ENCODE data around the gene PRL. TPM values are rescaled to one million over a fixed set of nuclear protein-coding genes. Genes with fewer than 3 reads are reported as not detected.

Gene PRL
- total RNA-seq: not detected

GRCh38 chr6:22296936-22297335, at the start of gene PRL:
TSS of gene PRL (minus strand) at chr6:22297036. CDS start at chr6:22296982, 54 bp downstream.
- H3K9me3 Mint-ChIP-seq: no peaks in the 10 kb centered on the region
- no peaks in the 10 kb centered on the region for H3K36me3 Mint-ChIP-seq
- ATAC-seq: no peak
- no peak within 1 kb of the TSS for H3K27ac Mint-ChIP-seq
- no peak for DNase-seq (ENCODE audit: low spot score in 2 of 2)

- H3K36me3 Mint-ChIP-seq: peaks cover 0 to under 1% of the 10 kb centered on the region in 2 donors
- no peak for DNase-seq (ENCODE audit: low spot score in 2 of 2)
These were observed 47.0 kb upstream of the PRL start for GRCh38 chr6:22343864-22344263.

GRCh38 chr6:22334778-22335177, 37.9 kb upstream of the PRL start:
- peaks cover 0 to 3% of the 10 kb centered on the region in 2 donors for H3K9me3 Mint-ChIP-seq
- DNase-seq (ENCODE audit: low spot score in 2 of 2) (no peak), ATAC-seq (no peak)
- H3K27ac Mint-ChIP-seq: no peak overlapping the region
- H3K36me3 Mint-ChIP-seq: no peaks in the 10 kb centered on the region

More at GRCh38 chr6:22343864-22344263, 47.0 kb upstream of the PRL start:
- H3K9me3 Mint-ChIP-seq: peaks cover 8 to 13% of the 10 kb centered on the region in 2 donors
- no peak overlapping the region for H3K27ac Mint-ChIP-seq
- ATAC-seq: no peak

- Mint-ChIP-seq H3K27ac (no peak overlapping the region), H3K36me3 (no peaks in the 10 kb centered on the region), H3K9me3 (peaks cover 0 to 3% of the 10 kb centered on the region in 2 donors)
- ATAC-seq (no peak), DNase-seq (ENCODE audit: low spot score in 2 of 2) (no peak)
These were observed 37.0 kb upstream of the PRL start for GRCh38 chr6:22333802-22334201.

- no peak for ATAC-seq
- Mint-ChIP-seq H3K36me3 (no peaks in the 10 kb centered on the region), H3K9me3 (peaks cover 0 to 3% of the 10 kb centered on the region in 2 donors), H3K27ac (no peak overlapping the region)
- no peak for DNase-seq (ENCODE audit: low spot score in 2 of 2)
These were observed 35.9 kb upstream of the PRL start for GRCh38 chr6:22332711-22333110.

GRCh38 chr6:22332216-22332615, 35.4 kb upstream of the PRL start:
- Mint-ChIP-seq H3K27ac (no peak overlapping the region), H3K36me3 (no peaks in the 10 kb centered on the region), H3K9me3 (peaks cover 0 to 3% of the 10 kb centered on the region in 2 donors)
- DNase-seq (ENCODE audit: low spot score in 2 of 2) (no peak), ATAC-seq (no peak)

- DNase-seq (ENCODE audit: low spot score in 2 of 2) (no peak), ATAC-seq (no peak)
- Mint-ChIP-seq H3K36me3 (no peaks in the 10 kb centered on the region), H3K27ac (no peak overlapping the region), H3K9me3 (peaks cover 0 to 3% of the 10 kb centered on the region in 2 donors)
These were observed 34.1 kb upstream of the PRL start for GRCh38 chr6:22330941-22331340.

GRCh38 chr6:22328474-22328873, 31.6 kb upstream of the PRL start:
- Mint-ChIP-seq H3K9me3 (peaks cover 0 to 3% of the 10 kb centered on the region in 2 donors), H3K36me3 (no peaks in the 10 kb centered on the region), H3K27ac (no peak overlapping the region)
- ATAC-seq (no peak), DNase-seq (ENCODE audit: low spot score in 2 of 2) (no peak)

- Mint-ChIP-seq H3K27ac (no peak overlapping the region), H3K36me3 (no peaks in the 10 kb centered on the region), H3K9me3 (peaks cover 0 to 3% of the 10 kb centered on the region in 2 donors)
- DNase-seq (ENCODE audit: low spot score in 2 of 2) (no peak), ATAC-seq (no peak)
These were observed 31.0 kb upstream of the PRL start for GRCh38 chr6:22327881-22328280.

GRCh38 chr6:22326500-22326899, 29.7 kb upstream of the PRL start:
- H3K36me3 Mint-ChIP-seq: no peaks in the 10 kb centered on the region
- no peak for ATAC-seq
- H3K9me3 Mint-ChIP-seq: peaks cover 0 to 3% of the 10 kb centered on the region in 2 donors
- no peak for DNase-seq (ENCODE audit: low spot score in 2 of 2)
- H3K27ac Mint-ChIP-seq: no peak overlapping the region

GRCh38 chr6:22325481-22325880, 28.6 kb upstream of the PRL start:
- Mint-ChIP-seq H3K27ac (no peak overlapping the region), H3K9me3 (peaks cover 0 to 3% of the 10 kb centered on the region in 2 donors), H3K36me3 (no peaks in the 10 kb centered on the region)
- no peak for ATAC-seq
- DNase-seq (ENCODE audit: low spot score in 2 of 2): no peak

- Mint-ChIP-seq H3K27ac (no peak overlapping the region), H3K36me3 (no peaks in the 10 kb centered on the region), H3K9me3 (no peaks in the 10 kb centered on the region)
- no peak for DNase-seq (ENCODE audit: low spot score in 2 of 2)
- no peak for ATAC-seq
These were observed 27.0 kb upstream of the PRL start for GRCh38 chr6:22323848-22324247.

- ATAC-seq: no peak
- peaks cover 0 to 4% of the 10 kb centered on the region in 2 donors for H3K36me3 Mint-ChIP-seq
- no peak overlapping the region for H3K27ac Mint-ChIP-seq
These were observed 25.5 kb upstream of the PRL start for GRCh38 chr6:22322103-22323030.

GRCh38 chr6:22320750-22321149, 23.9 kb upstream of the PRL start:
- ATAC-seq (no peak), DNase-seq (ENCODE audit: low spot score in 2 of 2) (no peak)
- Mint-ChIP-seq H3K27ac (no peak overlapping the region), H3K36me3 (peaks cover 0 to 4% of the 10 kb centered on the region in 2 donors), H3K9me3 (peaks cover 4 to 7% of the 10 kb centered on the region in 2 donors)

More at GRCh38 chr6:22322103-22323030, 25.5 kb upstream of the PRL start:
- H3K9me3 Mint-ChIP-seq: peaks cover 0 to 3% of the 10 kb centered on the region in 2 donors
- no peak for DNase-seq (ENCODE audit: low spot score in 2 of 2)

- Mint-ChIP-seq H3K36me3 (peaks cover 0 to 9% of the 10 kb centered on the region in 2 donors), H3K27ac (no peak overlapping the region), H3K9me3 (peaks cover 12 to 16% of the 10 kb centered on the region in 2 donors)
- ATAC-seq (no peak), DNase-seq (ENCODE audit: low spot score in 2 of 2) (no peak)
These were observed 21.6 kb upstream of the PRL start for GRCh38 chr6:22318404-22318803.

GRCh38 chr6:22313796-22314195, 17.0 kb upstream of the PRL start:
- H3K36me3 Mint-ChIP-seq: peaks cover 7 to 21% of the 10 kb centered on the region in 2 donors
- DNase-seq (ENCODE audit: low spot score in 2 of 2) (no peak), ATAC-seq (no peak)
- peaks cover 25 to 28% of the 10 kb centered on the region in 2 donors for H3K9me3 Mint-ChIP-seq
- H3K27ac Mint-ChIP-seq: no peak overlapping the region

- ATAC-seq: no peak
- Mint-ChIP-seq H3K36me3 (peaks cover 7 to 12% of the 10 kb centered on the region in 2 donors), H3K27ac (no peak overlapping the region), H3K9me3 (peaks cover 17 to 21% of the 10 kb centered on the region in 2 donors)
- no peak for DNase-seq (ENCODE audit: low spot score in 2 of 2)
These were observed 12.1 kb upstream of the PRL start for GRCh38 chr6:22308939-22309338.

Measured in activated naive CD4-positive, alpha-beta T cell treated with anti-CD3 and anti-CD28 coated beads, Interleukin-2, amount 50 U/mL, for 72 hours (primary cell).